C4-2B (cell line): ENCODE measurements around the gene ATP6V1A.

ENCODE experiments used
- H3K27ac ChIP-seq: fragments of 450-650 bp; 2 replicates; pipeline ENCODE4 v1.5.1; 2017
- ZFX ChIP-seq: fragments of 450-650 bp; IDR thresholded peaks from 2 replicates; pipeline ENCODE4 v1.6.1; 2017
- TF ChIP-seq, protein P1 (sequence below): fragments of 450-650 bp; conservative IDR thresholded peaks from 2 replicates; pipeline ENCODE4 v1.5.1; 2017; ENCODE audit warnings: mild to moderate bottlenecking

Gene ATP6V1A

DNA sequence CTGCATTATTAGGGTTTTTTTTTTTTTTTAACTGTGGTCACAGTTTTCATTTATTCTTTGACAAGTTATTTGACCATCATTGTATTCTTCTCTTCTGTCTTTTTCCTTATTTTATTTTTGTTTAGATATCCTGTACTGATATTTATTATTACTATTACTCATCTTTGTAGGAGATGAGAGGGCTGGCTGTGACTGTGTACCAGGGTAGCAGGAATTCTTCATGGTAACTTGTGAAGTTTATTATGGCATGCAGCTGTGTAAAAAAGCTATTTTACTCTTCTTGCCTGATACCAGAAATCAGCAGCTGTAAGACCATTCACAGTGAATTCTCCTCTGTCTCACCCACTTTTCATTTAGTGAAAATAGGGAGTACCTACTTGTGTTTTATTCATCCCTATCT lies 44.5 kb downstream of the ATP6V1A start:
- TF ChIP-seq ZFX, result no peak
- TF ChIP-seq, protein P1, sequence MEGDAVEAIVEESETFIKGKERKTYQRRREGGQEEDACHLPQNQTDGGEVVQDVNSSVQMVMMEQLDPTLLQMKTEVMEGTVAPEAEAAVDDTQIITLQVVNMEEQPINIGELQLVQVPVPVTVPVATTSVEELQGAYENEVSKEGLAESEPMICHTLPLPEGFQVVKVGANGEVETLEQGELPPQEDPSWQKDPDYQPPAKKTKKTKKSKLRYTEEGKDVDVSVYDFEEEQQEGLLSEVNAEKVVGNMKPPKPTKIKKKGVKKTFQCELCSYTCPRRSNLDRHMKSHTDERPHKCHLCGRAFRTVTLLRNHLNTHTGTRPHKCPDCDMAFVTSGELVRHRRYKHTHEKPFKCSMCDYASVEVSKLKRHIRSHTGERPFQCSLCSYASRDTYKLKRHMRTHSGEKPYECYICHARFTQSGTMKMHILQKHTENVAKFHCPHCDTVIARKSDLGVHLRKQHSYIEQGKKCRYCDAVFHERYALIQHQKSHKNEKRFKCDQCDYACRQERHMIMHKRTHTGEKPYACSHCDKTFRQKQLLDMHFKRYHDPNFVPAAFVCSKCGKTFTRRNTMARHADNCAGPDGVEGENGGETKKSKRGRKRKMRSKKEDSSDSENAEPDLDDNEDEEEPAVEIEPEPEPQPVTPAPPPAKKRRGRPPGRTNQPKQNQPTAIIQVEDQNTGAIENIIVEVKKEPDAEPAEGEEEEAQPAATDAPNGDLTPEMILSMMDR, result no peak
- H3K27ac ChIP-seq, result no peak overlapping the region

DNA sequence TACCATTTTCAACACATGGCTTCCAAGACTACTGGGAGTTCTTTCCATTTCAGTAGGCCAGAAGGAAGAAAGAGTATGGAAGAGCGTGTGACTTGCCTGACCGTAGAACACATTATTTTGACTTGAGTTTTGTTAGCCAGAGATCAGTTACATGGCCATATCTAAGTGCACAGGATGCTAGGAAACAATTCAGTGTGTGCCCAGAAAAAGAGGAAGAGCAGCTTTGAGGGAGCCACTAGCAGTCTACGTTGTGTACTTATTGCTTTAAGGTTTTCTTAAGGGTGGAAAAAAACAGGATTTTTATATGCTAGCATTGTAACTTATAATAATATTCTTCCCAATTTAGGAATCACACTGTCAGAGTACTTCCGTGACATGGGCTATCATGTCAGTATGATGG lies 47.7 kb downstream of the ATP6V1A start:
- H3K27ac ChIP-seq, result no peak overlapping the region
- TF ChIP-seq ZFX, result no peak

DNA sequence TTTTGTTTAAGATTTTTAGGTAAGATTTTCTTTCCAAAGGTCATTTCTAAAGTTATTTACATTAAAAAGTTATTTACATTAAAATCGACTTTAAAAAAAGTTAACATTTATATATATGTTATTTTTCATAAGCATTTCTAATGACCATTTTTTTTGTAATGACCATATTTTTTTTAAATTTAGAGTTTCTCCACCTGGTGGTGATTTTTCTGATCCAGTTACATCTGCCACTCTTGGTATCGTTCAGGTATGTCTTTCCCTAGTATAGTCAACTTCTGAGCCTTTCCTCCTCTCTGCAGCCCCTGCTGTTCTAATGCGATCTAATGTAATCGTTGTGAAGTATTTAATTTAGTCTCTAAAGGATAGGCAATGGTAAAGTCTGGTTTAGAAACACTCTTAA lies 48.9 kb downstream of the ATP6V1A start:
- no peak for TF ChIP-seq ZFX
- TF ChIP-seq, protein P1, result no peak
- no peak overlapping the region for H3K27ac ChIP-seq

DNA sequence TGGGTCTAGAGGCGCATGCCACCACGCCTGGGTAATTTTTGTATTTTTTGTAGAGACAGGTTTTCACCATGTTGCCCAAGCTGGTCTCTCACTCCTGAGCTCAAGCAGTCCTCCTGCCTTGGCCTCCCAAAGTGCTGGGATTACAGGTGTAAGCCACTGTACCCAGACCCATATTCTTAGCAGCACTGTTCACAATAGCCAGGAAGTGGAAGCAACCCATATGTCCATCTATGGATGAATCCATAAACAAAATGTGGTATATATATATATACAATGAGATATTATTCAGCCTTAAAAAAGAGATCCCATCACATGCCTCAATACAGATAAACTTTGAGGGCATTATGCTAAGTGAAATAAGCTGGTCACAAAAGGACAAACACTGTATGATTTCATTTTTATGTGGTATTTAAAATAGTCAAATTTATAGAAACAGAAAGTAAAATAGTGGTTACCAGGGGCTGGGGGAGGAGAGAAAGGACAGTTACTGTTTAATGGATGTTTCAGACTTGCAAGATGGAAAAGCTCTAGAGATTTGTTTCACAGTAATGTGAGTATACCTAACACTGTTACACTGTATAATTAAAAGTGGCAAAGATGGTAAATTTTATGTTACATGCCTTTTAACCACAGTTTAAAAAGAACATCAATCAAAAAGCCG lies 56.1 kb downstream of the ATP6V1A start:
- no peak overlapping the region for H3K27ac ChIP-seq
- no peak for TF ChIP-seq ZFX
- TF ChIP-seq, protein P1, result no peak

DNA sequence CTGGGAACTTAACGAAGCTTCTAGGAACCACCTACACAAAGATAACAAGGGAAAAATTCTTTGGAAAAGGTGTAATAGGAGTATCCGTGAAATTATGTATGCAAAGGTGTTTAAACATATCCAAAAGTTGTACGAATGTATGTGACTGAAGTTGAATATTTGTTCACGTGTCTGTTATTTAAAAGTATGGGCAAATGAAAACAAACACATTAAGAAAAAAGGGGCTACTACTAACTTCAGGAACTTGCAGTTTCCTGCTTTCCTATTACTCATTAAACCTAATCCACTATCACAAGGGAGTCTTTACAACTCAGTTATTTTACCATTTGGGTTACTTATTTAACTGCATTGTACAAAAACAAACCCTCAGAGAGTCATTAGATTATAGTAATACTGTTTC lies 57.8 kb downstream of the ATP6V1A start:
- TF ChIP-seq ZFX, result no peak
- TF ChIP-seq, protein P1, result no peak
- no peak overlapping the region for H3K27ac ChIP-seq

DNA sequence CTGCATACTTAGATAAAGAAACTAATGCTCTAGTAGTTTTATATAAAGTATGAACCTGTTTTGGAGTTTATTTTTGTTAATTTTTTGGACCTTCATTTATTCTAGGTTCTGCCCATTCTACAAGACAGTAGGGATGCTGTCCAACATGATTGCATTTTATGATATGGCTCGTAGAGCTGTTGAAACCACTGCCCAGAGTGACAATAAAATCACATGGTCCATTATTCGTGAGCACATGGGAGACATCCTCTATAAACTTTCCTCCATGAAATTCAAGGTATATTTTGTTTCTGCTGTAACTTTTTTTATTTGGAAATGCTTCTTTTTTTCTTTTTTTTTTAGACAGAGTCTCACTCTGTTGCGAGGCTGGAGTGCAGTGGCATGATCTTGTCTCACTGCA lies 58.4 kb downstream of the ATP6V1A start:
- TF ChIP-seq ZFX, result no peak
- TF ChIP-seq, protein P1, result no peak
- H3K27ac ChIP-seq, result no peak overlapping the region

DNA sequence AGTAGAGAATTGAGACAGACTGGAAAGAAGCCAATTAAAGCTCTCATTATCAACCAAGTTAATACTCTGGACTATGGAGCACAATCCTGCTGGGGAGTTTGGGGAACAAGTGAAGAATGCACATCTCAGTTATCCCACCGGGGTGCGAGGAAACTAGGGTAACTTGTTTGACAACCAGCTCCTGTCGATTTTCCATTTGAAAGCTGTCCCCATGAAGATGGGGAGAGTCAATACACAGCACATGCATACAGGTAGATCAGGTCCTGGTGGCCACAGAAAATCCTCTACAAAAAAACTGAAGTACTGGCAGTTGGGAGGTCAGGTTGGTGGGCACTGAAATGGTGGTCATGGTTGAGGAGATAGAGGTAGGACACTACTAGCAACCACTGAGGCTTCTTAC lies 66.0 kb downstream of the ATP6V1A start:
- H3K27ac ChIP-seq, result no peak overlapping the region
- TF ChIP-seq ZFX, result no peak
- TF ChIP-seq, protein P1, result no peak

DNA sequence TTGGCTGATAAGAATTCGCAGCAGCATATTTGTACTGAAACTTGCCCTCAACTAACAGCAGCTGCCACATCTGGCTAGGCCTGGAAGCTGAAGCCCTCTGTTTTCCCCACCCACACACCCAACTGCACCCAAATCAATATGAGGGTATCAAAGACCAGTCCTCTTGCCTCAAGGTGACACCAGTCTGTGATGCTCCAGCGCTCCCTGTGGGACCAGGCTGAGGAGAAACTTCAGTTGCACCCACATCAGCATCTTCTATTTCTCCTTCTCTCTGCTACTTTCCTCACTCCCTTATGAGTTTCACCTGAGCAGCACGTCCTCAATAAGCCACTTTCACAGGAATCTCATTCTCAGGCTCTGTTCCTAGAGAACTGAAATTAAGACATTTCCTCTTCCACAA lies 73.0 kb downstream of the ATP6V1A start:
- no peak for TF ChIP-seq ZFX
- TF ChIP-seq, protein P1, result no peak
- no peak overlapping the region for H3K27ac ChIP-seq
